Chondrocyte (in vitro differentiated cells): ENCODE data around the gene FAM184A. TPM values are rescaled to one million over a fixed set of nuclear protein-coding genes. Genes with fewer than 3 reads are reported as not detected.

Experiments used
- DNase-seq: peaks from one replicate; pipeline ENCODE4 v3.0.0; 2021; ENCODE audit warnings: mixed read lengths, low spot score
- H3K27ac Mint-ChIP-seq: one replicate; pipeline ENCODE4 v1.8.0; 2021; ENCODE audit warnings: mild to moderate bottlenecking, moderate library complexity, mixed read lengths; ENCODE audit not compliant: unreplicated experiment
- H3K27me3 Mint-ChIP-seq: 2 replicates; pipeline ENCODE4 v1.8.0; 2021; ENCODE audit warnings: low read depth, mixed read lengths
- H3K36me3 Mint-ChIP-seq: 2 replicates; pipeline ENCODE4 v1.8.0; 2021; ENCODE audit warnings: low read depth, mixed read lengths
- H3K4me1 Mint-ChIP-seq: 2 replicates; pipeline ENCODE4 v1.8.0; 2021; ENCODE audit warnings: low read depth, mild to moderate bottlenecking, mixed read lengths
- H3K4me3 Mint-ChIP-seq: one replicate; pipeline ENCODE4 v1.8.0; 2021; ENCODE audit warnings: mild to moderate bottlenecking, moderate library complexity, mixed read lengths; ENCODE audit not compliant: unreplicated experiment
- H3K9me3 Mint-ChIP-seq: 2 replicates; pipeline ENCODE4 v1.8.0; 2021; ENCODE audit warnings: low read depth, mixed read lengths
- CTCF ChIP-seq: fragments of 200-600 bp; sonication (generic); IDR thresholded peaks from 2 replicates; pipeline ENCODE4 v1.5.0; 2021; ENCODE audit warnings: antibody characterized with exemption, mild to moderate bottlenecking, moderate library complexity
- total RNA-seq: library from RNA; stranded (reverse); gene quantifications from 3 replicates; pipeline ENCODE4 v1.2.1, GENCODE V29; 2021

The FAM184A gene
- total RNA-seq, 1 donor from 2014 or later = 0.52 TPM

- Mint-ChIP-seq H3K27ac (no peak overlapping the region), H3K9me3 (no peaks in the 10 kb centered on the region), H3K4me3 (no peak overlapping the region), H3K27me3 (no peaks in the 10 kb centered on the region), H3K4me1 (no peaks in the 10 kb centered on the region), H3K36me3 (no peaks in the 10 kb centered on the region)
- no peak for DNase-seq
- no peak for TF ChIP-seq CTCF
Observed at GRCh38 chr6:118959903-118960302, 118.6 kb downstream of the FAM184A start.

- Mint-ChIP-seq H3K4me3 (no peak overlapping the region), H3K36me3 (no peaks in the 10 kb centered on the region), H3K4me1 (no peaks in the 10 kb centered on the region), H3K9me3 (peaks cover 5% of the 10 kb centered on the region), H3K27me3 (no peaks in the 10 kb centered on the region), H3K27ac (no peak overlapping the region)
- no peak for DNase-seq
- TF ChIP-seq CTCF = no peak
Observed at GRCh38 chr6:118953391-118953790, 125.1 kb downstream of the FAM184A start.

GRCh38 chr6:118952683-118953082 lies 125.8 kb downstream of the FAM184A start:
- no peaks in the 10 kb centered on the region for H3K27me3 Mint-ChIP-seq
- TF ChIP-seq CTCF = no peak
- no peaks in the 10 kb centered on the region for H3K4me1 Mint-ChIP-seq
- no peak for DNase-seq
- H3K4me3 Mint-ChIP-seq = no peak overlapping the region
- peaks cover 5% of the 10 kb centered on the region for H3K9me3 Mint-ChIP-seq
- no peaks in the 10 kb centered on the region for H3K36me3 Mint-ChIP-seq
- no peak overlapping the region for H3K27ac Mint-ChIP-seq

- DNase-seq = no peak
- no peak overlapping the region for H3K4me3 Mint-ChIP-seq
- H3K27me3 Mint-ChIP-seq = no peaks in the 10 kb centered on the region
- no peak overlapping the region for H3K27ac Mint-ChIP-seq
- no peak for TF ChIP-seq CTCF
- H3K36me3 Mint-ChIP-seq = peaks cover 4% of the 10 kb centered on the region
- H3K4me1 Mint-ChIP-seq = no peaks in the 10 kb centered on the region
- peaks cover 41% of the 10 kb centered on the region for H3K9me3 Mint-ChIP-seq
Observed at GRCh38 chr6:118945217-118945616, 133.2 kb downstream of the FAM184A start.

GRCh38 chr6:118940770-118941169 lies 137.7 kb downstream of the FAM184A start:
- DNase-seq = no peak
- Mint-ChIP-seq H3K36me3 (peaks cover 4% of the 10 kb centered on the region), H3K9me3 (peaks cover 22% of the 10 kb centered on the region), H3K27ac (no peak overlapping the region), H3K4me3 (no peak overlapping the region), H3K27me3 (no peaks in the 10 kb centered on the region), H3K4me1 (peaks cover 2% of the 10 kb centered on the region)
- TF ChIP-seq CTCF = no peak
